Osteocyte (in vitro differentiated cells): ENCODE results near the gene TBCEL. TPM values are rescaled to one million over a fixed set of nuclear protein-coding genes. Genes with fewer than 3 reads are reported as not detected.

Experiments
- DNase-seq: peaks from one replicate; pipeline ENCODE4 v3.0.0; 2021; ENCODE audit warnings: mixed read lengths; ENCODE audit not compliant: unreplicated experiment; ENCODE audit errors: extremely low spot score
- H3K27ac Mint-ChIP-seq: one replicate; pipeline ENCODE4 v1.8.0; 2021; ENCODE audit warnings: mild to moderate bottlenecking, mixed read lengths; ENCODE audit not compliant: unreplicated experiment
- H3K27me3 Mint-ChIP-seq: one replicate; pipeline ENCODE4 v1.8.0; 2021; ENCODE audit warnings: mixed read lengths; ENCODE audit not compliant: unreplicated experiment
- H3K36me3 Mint-ChIP-seq: one replicate; pipeline ENCODE4 v1.8.0; 2021; ENCODE audit warnings: mixed read lengths; ENCODE audit not compliant: unreplicated experiment
- H3K4me1 Mint-ChIP-seq: one replicate; pipeline ENCODE4 v1.8.0; 2021; ENCODE audit warnings: mixed read lengths; ENCODE audit not compliant: unreplicated experiment
- H3K4me3 Mint-ChIP-seq: one replicate; pipeline ENCODE4 v1.8.0; 2021; ENCODE audit warnings: mild to moderate bottlenecking, moderate library complexity, mixed read lengths; ENCODE audit not compliant: unreplicated experiment
- H3K9me3 Mint-ChIP-seq: one replicate; pipeline ENCODE4 v1.8.0; 2021; ENCODE audit warnings: mixed read lengths; ENCODE audit not compliant: unreplicated experiment
- CTCF ChIP-seq: fragments of 200-600 bp; sonication (generic); IDR thresholded peaks from 2 replicates; pipeline ENCODE4 v1.5.0; 2021; ENCODE audit warnings: antibody characterized with exemption, mild to moderate bottlenecking, moderate library complexity
- total RNA-seq: library from RNA; stranded (reverse); gene quantifications from 2 replicates; pipeline ENCODE4 v1.2.1, GENCODE V29; 2021

TBCEL gene
- total RNA-seq, 1 donor from 2014 or later: 40.4 TPM

GRCh38 chr11:121082219-121082618 is 58.3 kb downstream of the TBCEL start:
- TF ChIP-seq CTCF: no peak
- Mint-ChIP-seq H3K4me3 (no peak overlapping the region), H3K4me1 (peaks cover 3% of the 10 kb centered on the region), H3K9me3 (no peaks in the 10 kb centered on the region), H3K27me3 (no peaks in the 10 kb centered on the region), H3K27ac (no peak overlapping the region), H3K36me3 (peaks cover 33% of the 10 kb centered on the region)
- DNase-seq: no peak

- DNase-seq: no peak
- Mint-ChIP-seq H3K36me3 (peaks cover 36% of the 10 kb centered on the region), H3K4me3 (no peak overlapping the region), H3K4me1 (peaks cover 3% of the 10 kb centered on the region), H3K27ac (no peak overlapping the region), H3K27me3 (no peaks in the 10 kb centered on the region), H3K9me3 (no peaks in the 10 kb centered on the region)
- TF ChIP-seq CTCF: no peak
These were observed 58.8 kb downstream of the TBCEL start for GRCh38 chr11:121082670-121083069.

GRCh38 chr11:121086866-121087265 is 63.0 kb downstream of the TBCEL start:
- H3K4me3 Mint-ChIP-seq: no peak overlapping the region
- H3K27me3 Mint-ChIP-seq: no peaks in the 10 kb centered on the region
- H3K27ac Mint-ChIP-seq: no peak overlapping the region
- peaks cover 40% of the 10 kb centered on the region for H3K36me3 Mint-ChIP-seq
- DNase-seq: no peak
- TF ChIP-seq CTCF: no peak
- no peaks in the 10 kb centered on the region for H3K9me3 Mint-ChIP-seq
- H3K4me1 Mint-ChIP-seq: peaks cover 3% of the 10 kb centered on the region

GRCh38 chr11:121089566-121089965 is 65.7 kb downstream of the TBCEL start:
- Mint-ChIP-seq H3K4me3 (no peak overlapping the region), H3K4me1 (peaks cover 3% of the 10 kb centered on the region), H3K27me3 (no peaks in the 10 kb centered on the region), H3K9me3 (no peaks in the 10 kb centered on the region), H3K27ac (no peak overlapping the region), H3K36me3 (peaks cover 33% of the 10 kb centered on the region)
- no peak for TF ChIP-seq CTCF
- DNase-seq: no peak

GRCh38 chr11:121090145-121090721 is 66.3 kb downstream of the TBCEL start:
- TF ChIP-seq CTCF: no peak
- H3K36me3 Mint-ChIP-seq: peaks cover 33% of the 10 kb centered on the region
- H3K27me3 Mint-ChIP-seq: no peaks in the 10 kb centered on the region
- H3K27ac Mint-ChIP-seq: no peak overlapping the region
- H3K9me3 Mint-ChIP-seq: no peaks in the 10 kb centered on the region
- peaks cover 3% of the 10 kb centered on the region for H3K4me1 Mint-ChIP-seq
- H3K4me3 Mint-ChIP-seq: no peak overlapping the region
- DNase-seq: no peak
